Activated T-helper 1 cell treated with Interleukin-2 at 50 U/mL for 16 hours (primary cell): ENCODE data around the gene RHEBL1.

Experiments used
- DNase-seq: peaks from one replicate; pipeline ENCODE4 v3.0.0-alpha.2; 2020; ENCODE audit warnings: low read depth

Gene RHEBL1, protein sequence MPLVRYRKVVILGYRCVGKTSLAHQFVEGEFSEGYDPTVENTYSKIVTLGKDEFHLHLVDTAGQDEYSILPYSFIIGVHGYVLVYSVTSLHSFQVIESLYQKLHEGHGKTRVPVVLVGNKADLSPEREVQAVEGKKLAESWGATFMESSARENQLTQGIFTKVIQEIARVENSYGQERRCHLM

DNA sequence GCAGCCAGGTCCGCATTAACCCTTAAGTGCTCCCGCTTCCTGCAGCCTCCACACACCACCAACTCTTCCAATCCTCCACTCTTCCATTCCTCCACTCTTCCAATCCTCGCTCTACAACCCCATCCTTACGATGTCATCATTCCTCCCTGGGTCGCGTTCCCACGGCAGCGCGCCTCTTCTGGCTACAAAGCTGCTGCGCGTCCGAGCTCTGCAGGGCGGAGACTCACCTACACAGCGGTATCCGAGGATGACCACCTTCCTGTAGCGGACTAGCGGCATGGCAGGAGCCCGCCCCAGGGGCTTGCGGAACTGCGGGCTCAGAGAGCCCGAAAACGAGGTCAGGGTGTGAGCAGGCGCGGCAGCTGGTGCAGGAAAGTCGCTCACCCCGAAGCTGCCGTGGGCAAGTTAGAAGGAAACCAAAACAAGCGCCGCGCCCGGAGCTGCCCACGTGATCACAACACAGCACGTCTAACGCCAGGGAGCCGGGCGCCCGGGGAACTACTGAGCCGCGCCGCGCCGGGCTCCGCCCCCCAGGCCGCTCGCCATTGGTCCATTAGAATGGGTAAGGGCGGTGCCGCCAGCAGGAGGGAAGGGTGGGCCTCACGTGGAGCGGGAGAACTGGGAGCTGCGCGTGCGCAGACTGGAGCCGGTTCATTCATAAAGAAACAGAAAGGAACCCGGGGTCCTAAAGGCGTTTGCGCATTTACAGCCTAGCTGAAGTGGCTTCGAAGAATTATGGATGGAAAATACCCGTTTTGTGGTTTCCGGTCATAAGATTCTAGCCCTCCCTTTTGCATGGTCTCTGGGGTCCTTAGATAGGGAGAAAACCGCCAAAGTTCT, at the start of gene RHEBL1:
Gene RHEBL1 (minus strand): TSS at position 473 of the 840 bp plus-strand sequence. CDS start 194 bp downstream, at position 279.
- peak; percentile 97 for DNase-seq

- DNase-seq, result no peak
Measured at GRCh38 chr12:49111206-49111605, 41.4 kb upstream of the RHEBL1 start.

- peak; percentile 90 for DNase-seq
Measured at GRCh38 chr12:49110464-49111155, 40.8 kb upstream of the RHEBL1 start, which contains the start of gene LMBR1L. TSS of gene LMBR1L (minus strand) at chr12:49110847. CDS start at chr12:49110555, 292 bp downstream.

DNA sequence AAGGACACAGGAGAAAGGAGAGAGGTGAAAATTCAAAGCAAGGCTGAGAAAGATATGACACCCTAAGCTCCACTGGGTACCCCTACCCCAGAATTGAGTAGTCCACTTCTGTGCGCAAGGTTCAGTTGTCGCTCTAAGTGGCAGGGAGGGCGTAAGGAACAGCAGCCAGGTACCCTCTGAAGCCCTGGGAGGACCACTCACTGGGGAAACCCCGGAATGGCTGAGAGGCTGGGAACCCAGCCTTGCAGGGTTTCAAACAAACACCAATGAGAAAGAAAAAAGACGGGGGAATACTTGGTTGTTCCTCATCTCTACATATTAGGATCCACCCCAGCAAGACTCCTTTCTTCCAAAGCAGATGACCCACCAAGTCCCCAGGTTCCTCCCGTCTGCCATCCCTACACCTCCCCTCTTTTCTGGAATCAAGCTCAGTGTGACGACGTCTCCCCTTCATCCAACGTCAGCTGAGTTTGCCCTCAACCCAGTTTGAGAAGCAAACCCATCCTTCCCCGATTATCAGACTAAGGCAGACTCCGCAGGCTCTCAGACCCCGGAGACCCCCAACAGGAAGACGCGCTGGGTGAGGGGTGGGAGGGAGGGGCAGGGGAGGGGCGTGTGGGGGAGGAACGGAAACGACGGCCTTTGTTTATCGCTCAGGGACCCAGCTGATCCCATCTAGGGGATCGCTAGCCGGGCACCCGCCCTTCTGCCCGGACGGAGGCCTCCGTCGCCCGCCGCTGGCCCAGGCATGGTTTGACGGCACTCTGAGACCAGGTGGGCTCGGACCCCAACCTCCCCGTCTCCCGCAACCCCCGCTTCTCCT, 40.1 kb upstream of the RHEBL1 start:
- DNase-seq, result peak; percentile 9

DNA sequence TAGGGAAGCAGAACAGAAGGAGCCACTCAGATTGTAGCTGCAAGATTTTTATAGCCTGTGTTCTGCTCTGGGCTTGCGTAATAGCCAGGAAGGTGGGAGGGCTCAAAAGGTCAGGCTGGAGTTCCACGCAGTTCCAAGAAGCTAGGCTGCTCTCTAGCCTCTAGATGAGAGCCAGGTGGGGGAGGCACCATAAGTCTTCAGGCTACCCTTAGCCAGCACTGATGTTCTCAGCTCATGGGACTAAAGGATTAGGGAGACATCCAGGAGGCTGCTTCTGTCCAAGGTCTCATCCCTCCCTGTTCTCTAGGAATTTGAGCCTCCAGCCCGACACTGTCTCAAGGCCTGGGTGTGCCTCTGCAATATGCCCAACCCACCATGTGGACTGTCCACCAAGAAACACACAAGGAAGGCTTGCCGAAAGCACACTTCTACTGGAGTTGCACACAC, 39.2 kb upstream of the RHEBL1 start:
- DNase-seq, result no peak

- DNase-seq, result no peak
Measured at GRCh38 chr12:49105504-49106084, 35.8 kb upstream of the RHEBL1 start.

- no peak for DNase-seq
Measured at GRCh38 chr12:49104822-49105221, 35.0 kb upstream of the RHEBL1 start.

- no peak for DNase-seq
Measured at GRCh38 chr12:49100380-49100779, 30.6 kb upstream of the RHEBL1 start.

DNA sequence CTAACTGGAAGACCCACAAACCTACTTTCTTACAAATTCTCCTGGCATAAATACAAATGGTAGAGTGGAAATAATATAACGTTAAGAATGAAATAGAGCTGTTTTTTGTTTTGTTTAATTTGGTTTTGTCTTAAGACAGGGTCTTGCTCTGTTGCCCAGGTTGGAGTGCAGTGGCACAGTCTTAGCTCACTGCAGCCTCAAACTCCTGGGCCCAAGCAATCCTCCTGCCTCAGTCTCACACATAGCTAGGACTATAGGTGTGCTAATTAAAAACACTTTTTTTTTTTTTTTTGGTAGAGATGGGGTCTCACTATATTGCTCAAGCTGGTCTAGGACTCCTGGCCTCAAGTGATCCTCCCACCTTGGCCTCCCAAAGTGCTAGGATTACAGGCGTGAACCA, 28.9 kb upstream of the RHEBL1 start:
- DNase-seq, result no peak

DNA sequence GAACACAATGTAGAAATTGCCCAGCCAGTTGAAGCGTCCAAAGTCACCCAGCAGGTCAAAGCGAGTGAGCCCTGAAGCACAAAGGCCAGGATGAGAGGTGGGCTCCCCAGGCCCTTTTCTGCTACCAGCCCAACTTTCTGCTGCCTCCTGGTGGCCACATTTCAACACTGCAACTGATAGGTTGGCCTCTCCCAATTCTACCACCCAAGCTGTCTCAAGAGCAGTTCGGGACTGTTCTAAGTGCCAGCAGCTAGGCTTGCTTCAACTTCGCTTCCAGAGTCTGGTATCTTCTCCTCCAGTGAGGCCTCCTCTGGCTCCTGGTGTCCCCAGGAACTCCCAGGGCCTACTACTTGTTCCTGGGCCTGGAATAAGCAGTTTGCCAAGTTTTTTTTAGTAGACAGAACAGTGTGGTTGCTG, 28.3 kb upstream of the RHEBL1 start:
- DNase-seq, result peak; percentile 29

DNA sequence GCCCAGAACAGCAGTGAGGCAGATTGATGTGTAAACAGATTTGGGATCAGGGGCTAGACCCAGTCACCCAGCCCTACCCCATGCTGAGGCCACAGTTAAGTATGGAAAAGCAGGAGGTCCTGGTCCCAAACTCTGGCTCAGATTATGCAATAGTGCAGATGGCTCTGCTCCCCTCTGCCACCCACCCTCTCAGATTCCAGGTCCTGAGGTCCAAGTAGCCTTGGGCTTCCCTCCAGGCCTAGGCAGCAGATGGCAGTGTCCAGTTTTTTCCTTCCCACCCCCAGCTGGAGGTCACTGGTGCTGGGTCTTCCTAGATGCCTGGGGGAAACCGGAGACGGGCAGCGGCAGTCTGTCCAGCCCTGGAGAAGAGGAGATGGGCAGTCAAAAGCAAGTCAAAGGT, 27.6 kb upstream of the RHEBL1 start:
- no peak for DNase-seq

DNA sequence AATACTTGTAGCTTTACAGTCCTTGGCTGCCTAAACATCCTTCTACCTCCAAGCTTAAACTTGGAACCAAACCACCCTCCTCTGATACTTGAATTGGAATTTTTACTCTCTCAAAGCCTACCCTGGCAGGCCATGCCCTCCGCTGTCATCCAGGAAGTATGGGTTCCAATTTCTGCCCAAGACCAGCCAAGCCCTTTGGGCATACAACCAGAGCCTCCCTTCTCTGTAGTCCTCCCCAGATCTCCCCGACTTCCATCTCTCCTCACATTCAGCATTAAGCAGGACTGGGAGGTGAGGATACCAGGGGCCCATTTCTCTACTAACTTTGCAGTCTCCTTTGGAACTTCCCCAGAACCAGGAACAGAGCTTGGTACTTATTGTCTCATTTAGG, 25.2 kb upstream of the RHEBL1 start:
- no peak for DNase-seq

GRCh38 chr12:49094160-49094974, 24.6 kb upstream of the RHEBL1 start, which contains the start of gene DHH:
TSS of gene DHH (minus strand) at chr12:49094801. CDS start at chr12:49094512, 289 bp downstream.
- no peak for DNase-seq

DNA sequence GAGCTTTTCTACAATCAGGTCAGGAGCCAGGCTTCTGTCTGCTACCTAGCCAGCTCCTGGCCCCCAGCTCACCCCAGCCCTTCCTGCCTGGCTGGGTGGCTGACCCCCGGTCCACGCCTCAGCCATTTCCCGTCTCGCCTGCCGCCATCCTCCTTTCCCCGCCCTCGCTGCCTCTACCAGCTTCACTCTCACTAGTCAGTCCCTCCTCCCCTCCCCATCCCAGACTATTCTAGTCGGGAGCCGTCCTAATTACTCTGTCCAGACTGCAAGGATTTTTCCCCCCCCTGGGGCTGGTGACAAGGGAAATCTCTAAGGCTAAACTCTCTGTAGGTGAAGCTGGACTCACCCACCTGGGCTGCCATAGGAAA, 24.0 kb upstream of the RHEBL1 start:
- no peak for DNase-seq

DNA sequence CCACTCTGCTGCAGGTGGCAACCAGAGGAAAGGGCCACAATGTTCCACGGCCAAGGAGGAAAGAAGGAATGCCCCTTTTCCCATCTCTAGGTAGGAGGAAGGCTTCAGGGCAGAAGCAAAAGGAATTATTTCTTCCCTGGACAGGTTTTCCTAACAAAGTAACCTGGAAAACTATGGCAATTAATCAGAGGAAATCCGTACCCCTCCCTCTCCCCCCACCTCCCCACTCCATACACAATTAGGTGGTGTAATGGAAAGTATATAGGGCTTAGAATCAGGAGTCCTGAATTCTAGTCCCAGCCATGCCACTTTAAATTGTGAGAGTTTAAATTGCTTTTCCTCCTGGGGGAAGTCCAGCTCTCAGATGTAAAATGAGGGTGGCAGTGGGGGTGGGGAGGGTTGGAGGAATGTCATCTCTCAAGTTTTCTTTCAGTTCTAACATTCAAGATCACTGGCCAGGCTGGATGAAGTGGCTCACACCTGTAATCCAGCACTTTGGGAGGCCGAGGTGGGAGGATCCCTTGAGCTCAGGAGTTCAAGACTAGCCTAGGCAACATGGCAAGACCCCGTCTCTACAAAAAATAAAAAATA, 23.1 kb upstream of the RHEBL1 start:
- no peak for DNase-seq

DNA sequence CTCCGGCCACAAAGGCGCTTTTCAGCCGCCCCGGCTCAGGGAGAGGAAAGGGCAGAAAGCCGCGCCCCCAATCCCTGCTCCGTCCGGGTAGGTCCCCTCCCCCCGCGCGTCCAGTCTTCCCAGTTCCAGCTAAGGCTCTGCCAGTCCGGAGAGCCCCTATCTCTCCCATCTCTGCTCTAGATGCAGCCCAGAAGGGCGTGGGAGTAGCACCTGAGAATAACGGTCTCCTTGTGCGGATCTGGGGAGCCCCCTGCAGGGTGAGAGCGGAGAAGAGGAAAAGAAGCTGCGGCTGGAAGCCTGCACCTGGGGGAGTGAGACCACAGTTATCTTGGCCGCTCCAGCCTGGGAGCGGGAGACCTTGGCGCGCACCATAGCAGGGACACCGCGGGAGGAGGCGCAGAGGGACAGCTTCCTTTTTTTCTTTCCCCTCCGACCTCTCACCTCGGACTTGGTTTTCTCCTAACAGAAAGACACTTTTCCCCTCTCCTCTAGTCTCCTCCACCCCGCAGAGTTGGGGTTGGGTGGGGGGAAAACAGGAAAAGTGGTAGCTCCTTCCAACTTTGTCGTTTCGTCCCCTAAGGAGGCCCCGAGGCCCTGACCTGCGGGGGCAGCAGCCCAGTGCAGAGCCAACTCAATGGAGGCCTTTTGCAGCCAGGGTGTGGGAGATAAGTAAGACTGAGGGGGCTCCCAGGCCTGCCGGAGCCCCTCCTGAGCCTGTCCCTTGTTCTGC, 22.5 kb upstream of the RHEBL1 start:
- DNase-seq, result peak; percentile 25

DNA sequence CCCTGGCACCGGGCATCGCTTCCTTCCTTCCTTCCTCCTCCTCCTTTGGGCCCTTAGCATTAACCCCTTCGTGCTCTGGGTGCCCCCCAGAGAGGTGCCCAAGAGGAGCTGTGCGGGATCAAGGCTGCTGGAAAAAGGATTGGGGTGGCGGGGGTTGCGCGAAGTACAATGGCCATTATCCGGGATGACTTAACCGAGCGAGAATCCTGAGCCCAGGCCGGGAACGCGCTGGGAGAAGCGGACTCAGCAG, 22.0 kb upstream of the RHEBL1 start:
- DNase-seq, result no peak

DNA sequence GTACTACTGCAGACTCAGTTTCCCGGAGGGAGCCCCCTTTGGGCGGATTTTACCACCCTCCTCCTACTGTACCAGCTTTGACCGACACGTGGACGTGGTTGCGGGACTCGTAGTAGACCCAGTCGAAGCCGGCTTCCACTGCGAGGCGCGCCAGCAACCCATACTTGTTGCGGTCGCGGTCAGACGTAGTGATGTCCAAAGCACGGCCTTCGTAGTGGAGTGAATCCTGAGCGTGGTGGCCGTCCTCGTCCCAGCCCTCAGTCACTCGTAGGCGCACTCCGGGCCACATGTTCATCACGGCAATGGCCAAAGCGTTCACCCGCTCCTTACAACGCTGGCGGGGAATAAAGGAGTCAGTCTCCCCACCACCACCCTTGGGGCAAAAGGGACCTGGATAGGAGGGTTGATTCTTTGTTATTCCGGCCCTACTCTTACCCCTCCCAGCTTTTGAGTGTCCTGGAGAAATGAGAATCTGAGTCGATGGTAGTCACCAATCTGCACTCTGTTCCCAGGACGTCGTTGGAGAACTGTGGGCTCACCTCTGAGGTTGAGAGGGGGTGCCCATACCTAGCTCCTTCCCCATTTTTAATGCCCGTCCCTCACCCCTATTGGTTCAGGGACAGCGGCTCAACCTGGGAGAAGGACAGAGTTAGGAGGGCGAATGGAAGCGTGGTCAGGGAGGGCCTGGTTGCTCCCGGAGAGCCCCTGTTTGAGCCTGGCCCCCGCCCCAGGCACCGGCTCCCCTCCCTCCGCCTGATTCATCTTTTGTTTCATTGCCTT, 21.5 kb upstream of the RHEBL1 start:
- DNase-seq, result no peak
